OCI-LY3 (cell line): ENCODE measurements around the gene ICOS.

Experiments
- H2AFZ ChIP-seq: fragments of 200-600, 300-600 bp; shearing (Covaris generic); 2 replicates; pipeline ENCODE4 v1.6.0; 2014; ENCODE audit warnings: antibody characterized with exemption, low read depth, low read length
- H3K27ac ChIP-seq: fragments of 200-600, 300-600 bp; sonication (generic); 2 replicates; pipeline ENCODE4 v1.5.1; 2014; ENCODE audit warnings: mild to moderate bottlenecking, low read length, moderate library complexity, mixed read lengths
- H3K27me3 ChIP-seq: fragments of 200-600, 300-600 bp; sonication (generic); 2 replicates; pipeline ENCODE4 v1.6.1; 2014; ENCODE audit warnings: low read depth, low read length, mixed read lengths
- H3K36me3 ChIP-seq: fragments of 200-600, 300-600 bp; sonication (generic); replicated peaks from 2 replicates; pipeline ENCODE3; 2014; ENCODE audit warnings: low read depth, low read length, mixed read lengths
- H3K4me1 ChIP-seq: fragments of 300-600, 200-600 bp; sonication (generic); 2 replicates; pipeline ENCODE4 v1.6.1; 2014; ENCODE audit warnings: low read length, mixed read lengths
- H3K4me2 ChIP-seq: fragments of 200-600, 300-600 bp; sonication (generic); 2 replicates; pipeline ENCODE4 v1.6.1; 2014; ENCODE audit warnings: low read length, mixed read lengths
- H3K4me3 ChIP-seq: fragments of 300-600, 200-600 bp; sonication (generic); 2 replicates; pipeline ENCODE4 v1.5.1; 2014; ENCODE audit warnings: antibody characterized with exemption, mild to moderate bottlenecking, low read length, moderate library complexity
- H3K79me2 ChIP-seq: fragments of 300-600, 200-600 bp; shearing (Covaris generic); 2 replicates; pipeline ENCODE4 v1.6.1; 2014; ENCODE audit warnings: mild to moderate bottlenecking, low read length, mixed read lengths
- H3K9ac ChIP-seq: fragments of 300-600, 200-600 bp; shearing (Covaris generic); 2 replicates; pipeline ENCODE4 v1.6.0; 2014; ENCODE audit warnings: mild to moderate bottlenecking, low read length, moderate library complexity
- H3K9me3 ChIP-seq: fragments of 200-600, 300-600 bp; shearing (Covaris generic); 2 replicates; pipeline ENCODE4 v1.6.1; 2014; ENCODE audit warnings: low read length, mixed read lengths; ENCODE audit not compliant: insufficient read depth
- H4K20me1 ChIP-seq: fragments of 200-600, 300-600 bp; sonication (generic); 2 replicates; pipeline ENCODE4 v1.6.1; 2016; ENCODE audit warnings: low read length, mixed read lengths; ENCODE audit not compliant: insufficient read depth
- EZH2phosphoT487 ChIP-seq: fragments of 200-600 bp; shearing (Covaris generic); IDR thresholded peaks from 2 replicates; pipeline ENCODE4 v1.6.1; 2018; ENCODE audit warnings: antibody characterized with exemption, mixed run types, low read depth
- TF ChIP-seq, protein P1 (sequence below): fragments of 200-600, 300-600 bp; sonication (generic); IDR thresholded peaks from 2 replicates; pipeline ENCODE4 v1.5.1; 2014; ENCODE audit warnings: antibody characterized with exemption, low read length, low read depth

ICOS gene, protein sequence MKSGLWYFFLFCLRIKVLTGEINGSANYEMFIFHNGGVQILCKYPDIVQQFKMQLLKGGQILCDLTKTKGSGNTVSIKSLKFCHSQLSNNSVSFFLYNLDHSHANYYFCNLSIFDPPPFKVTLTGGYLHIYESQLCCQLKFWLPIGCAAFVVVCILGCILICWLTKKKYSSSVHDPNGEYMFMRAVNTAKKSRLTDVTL

DNA sequence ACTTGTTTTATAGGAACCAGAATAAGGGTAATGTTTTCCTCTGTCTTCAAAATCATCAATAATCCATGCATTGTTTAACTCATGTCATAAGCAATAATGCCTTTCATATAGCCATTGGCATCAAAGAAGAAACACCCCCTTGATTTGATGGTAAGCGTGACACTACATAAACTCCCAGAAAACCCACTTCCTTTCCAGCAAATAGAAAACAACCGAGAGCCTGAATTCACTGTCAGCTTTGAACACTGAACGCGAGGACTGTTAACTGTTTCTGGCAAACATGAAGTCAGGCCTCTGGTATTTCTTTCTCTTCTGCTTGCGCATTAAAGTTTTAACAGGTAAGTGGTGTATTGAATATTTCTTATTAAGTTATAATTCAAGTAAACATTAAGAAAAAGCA is at the start of gene ICOS:
Gene ICOS (plus strand): TSS at position 229 of the 400 bp plus-strand sequence. CDS start 52 bp downstream, at position 281.
- Histone ChIP-seq H3K9ac (no peak within 1 kb of the TSS), H3K27ac (no peak within 1 kb of the TSS), H2AFZ (no peak within 1 kb of the TSS), H3K79me2 (no peaks in the 10 kb centered on the region), H3K9me3 (no peaks in the 10 kb centered on the region), H4K20me1 (no peaks in the 10 kb centered on the region), H3K4me3 (no peak within 1 kb of the TSS), H3K27me3 (no peaks in the 10 kb centered on the region), H3K4me1 (peaks cover 15% of the 10 kb centered on the region), H3K4me2 (no peak within 1 kb of the TSS), H3K36me3 (no peaks in the 10 kb centered on the region)
- TF ChIP-seq, protein P1, sequence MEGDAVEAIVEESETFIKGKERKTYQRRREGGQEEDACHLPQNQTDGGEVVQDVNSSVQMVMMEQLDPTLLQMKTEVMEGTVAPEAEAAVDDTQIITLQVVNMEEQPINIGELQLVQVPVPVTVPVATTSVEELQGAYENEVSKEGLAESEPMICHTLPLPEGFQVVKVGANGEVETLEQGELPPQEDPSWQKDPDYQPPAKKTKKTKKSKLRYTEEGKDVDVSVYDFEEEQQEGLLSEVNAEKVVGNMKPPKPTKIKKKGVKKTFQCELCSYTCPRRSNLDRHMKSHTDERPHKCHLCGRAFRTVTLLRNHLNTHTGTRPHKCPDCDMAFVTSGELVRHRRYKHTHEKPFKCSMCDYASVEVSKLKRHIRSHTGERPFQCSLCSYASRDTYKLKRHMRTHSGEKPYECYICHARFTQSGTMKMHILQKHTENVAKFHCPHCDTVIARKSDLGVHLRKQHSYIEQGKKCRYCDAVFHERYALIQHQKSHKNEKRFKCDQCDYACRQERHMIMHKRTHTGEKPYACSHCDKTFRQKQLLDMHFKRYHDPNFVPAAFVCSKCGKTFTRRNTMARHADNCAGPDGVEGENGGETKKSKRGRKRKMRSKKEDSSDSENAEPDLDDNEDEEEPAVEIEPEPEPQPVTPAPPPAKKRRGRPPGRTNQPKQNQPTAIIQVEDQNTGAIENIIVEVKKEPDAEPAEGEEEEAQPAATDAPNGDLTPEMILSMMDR = no peak
- TF ChIP-seq EZH2phosphoT487 = no peak

DNA sequence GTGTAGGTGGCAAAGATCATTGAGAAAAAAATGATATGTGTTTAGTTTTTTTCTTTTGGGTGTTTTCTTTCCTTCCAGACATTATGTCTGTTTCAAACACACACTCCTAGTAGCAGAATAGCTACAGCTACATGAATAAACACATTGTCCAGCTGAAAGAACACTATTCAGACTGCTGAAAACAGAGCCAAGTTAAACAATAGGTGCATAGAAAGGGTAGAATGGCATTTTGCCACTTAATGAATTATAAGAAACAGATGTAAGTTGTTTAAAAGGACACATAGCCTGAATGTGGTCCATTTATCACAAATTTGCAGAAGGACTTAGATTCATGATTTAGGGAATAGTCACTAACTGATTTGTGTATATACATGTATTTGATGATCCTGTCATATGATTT is 48.9 kb upstream of the ICOS start:
- Histone ChIP-seq H3K27me3 (no peaks in the 10 kb centered on the region), H3K36me3 (no peaks in the 10 kb centered on the region), H3K79me2 (no peaks in the 10 kb centered on the region), H3K27ac (no peak overlapping the region), H3K9ac (no peak overlapping the region), H2AFZ (no peak overlapping the region), H3K4me2 (no peak overlapping the region), H3K4me1 (peaks cover 30% of the 10 kb centered on the region), H4K20me1 (no peaks in the 10 kb centered on the region), H3K9me3 (no peaks in the 10 kb centered on the region), H3K4me3 (no peak overlapping the region)
- TF ChIP-seq, protein P1 = no peak
- TF ChIP-seq EZH2phosphoT487 = no peak

- no peak overlapping the region for H3K4me3 ChIP-seq
- no peaks in the 10 kb centered on the region for H3K9me3 ChIP-seq
- H4K20me1 ChIP-seq = no peaks in the 10 kb centered on the region
- no peak overlapping the region for H2AFZ ChIP-seq
- TF ChIP-seq EZH2phosphoT487 = no peak
- TF ChIP-seq, protein P1 = no peak
- no peak overlapping the region for H3K4me2 ChIP-seq
- H3K36me3 ChIP-seq = no peaks in the 10 kb centered on the region
- no peaks in the 10 kb centered on the region for H3K27me3 ChIP-seq
- no peak overlapping the region for H3K27ac ChIP-seq
- no peaks in the 10 kb centered on the region for H3K79me2 ChIP-seq
- no peak overlapping the region for H3K9ac ChIP-seq
- H3K4me1 ChIP-seq = peaks cover 42% of the 10 kb centered on the region
These were observed 47.0 kb upstream of the ICOS start for GRCh38 chr2:203889542-203889941.

- TF ChIP-seq EZH2phosphoT487 = no peak
- TF ChIP-seq, protein P1 = no peak
- Histone ChIP-seq H3K4me1 (peaks cover 46% of the 10 kb centered on the region), H3K27ac (no peak overlapping the region)
These were observed 46.6 kb upstream of the ICOS start for GRCh38 chr2:203889944-203890343.

More at GRCh38 chr2:203889944-203890343, 46.6 kb upstream of the ICOS start:
- Histone ChIP-seq H3K4me3 (no peak overlapping the region), H3K9me3 (no peaks in the 10 kb centered on the region), H3K27me3 (no peaks in the 10 kb centered on the region), H3K4me2 (no peak overlapping the region), H3K9ac (no peak overlapping the region), H4K20me1 (no peaks in the 10 kb centered on the region), H2AFZ (no peak overlapping the region), H3K79me2 (no peaks in the 10 kb centered on the region), H3K36me3 (no peaks in the 10 kb centered on the region)
